Activated T-helper 1 cell treated with anti-CD3 and anti-CD28 coated beads, Interleukin-12 subunit alpha, Interleukin-12 subunit beta, Interleukin-2, Interleukin-4 antibody, amounts not matched to agents 30 ng/mL and 10 ng/mL and 1 ng/mL, durations not matched to agents 14 hours and 24 hours and 36 hours (primary cell): ENCODE data around the gene PTPRE. TPM values are rescaled to one million over a fixed set of nuclear protein-coding genes. Genes with fewer than 3 reads are reported as not detected.

Experiments used
- DNase-seq: peaks from one replicate; pipeline ENCODE4 v3.0.0; 2021; ENCODE audit warnings: low spot score
- H3K27ac Mint-ChIP-seq: one replicate; pipeline ENCODE4 v1.8.0; 2021; ENCODE audit warnings: mild to moderate bottlenecking, mixed read lengths
- H3K27me3 Mint-ChIP-seq: one replicate; pipeline ENCODE4 v1.8.0; 2022; ENCODE audit warnings: mild to moderate bottlenecking, moderate library complexity, mixed read lengths; ENCODE audit not compliant: insufficient read depth
- H3K36me3 Mint-ChIP-seq: one replicate; pipeline ENCODE4 v1.8.0; 2021; ENCODE audit warnings: low read depth, mixed read lengths
- H3K4me1 Mint-ChIP-seq: one replicate; pipeline ENCODE4 v1.8.0; 2021; ENCODE audit warnings: low read depth, mixed read lengths
- H3K4me3 Mint-ChIP-seq: one replicate; pipeline ENCODE4 v1.8.0; 2021; ENCODE audit warnings: mild to moderate bottlenecking, moderate library complexity, mixed read lengths
- H3K9me3 Mint-ChIP-seq: one replicate; pipeline ENCODE4 v1.8.0; 2021; ENCODE audit warnings: mixed read lengths
- intact Hi-C: fragments of 100-400 bp; cut with micrococcal nuclease; formaldehyde crosslinking; loops from one replicate; pipeline ENCODE4 v1.15.1; 2024
- total RNA-seq: library from RNA; stranded (reverse); gene quantifications from 2 replicates; pipeline ENCODE4 v1.2.3, GENCODE V29; 2022

The PTPRE gene, protein sequence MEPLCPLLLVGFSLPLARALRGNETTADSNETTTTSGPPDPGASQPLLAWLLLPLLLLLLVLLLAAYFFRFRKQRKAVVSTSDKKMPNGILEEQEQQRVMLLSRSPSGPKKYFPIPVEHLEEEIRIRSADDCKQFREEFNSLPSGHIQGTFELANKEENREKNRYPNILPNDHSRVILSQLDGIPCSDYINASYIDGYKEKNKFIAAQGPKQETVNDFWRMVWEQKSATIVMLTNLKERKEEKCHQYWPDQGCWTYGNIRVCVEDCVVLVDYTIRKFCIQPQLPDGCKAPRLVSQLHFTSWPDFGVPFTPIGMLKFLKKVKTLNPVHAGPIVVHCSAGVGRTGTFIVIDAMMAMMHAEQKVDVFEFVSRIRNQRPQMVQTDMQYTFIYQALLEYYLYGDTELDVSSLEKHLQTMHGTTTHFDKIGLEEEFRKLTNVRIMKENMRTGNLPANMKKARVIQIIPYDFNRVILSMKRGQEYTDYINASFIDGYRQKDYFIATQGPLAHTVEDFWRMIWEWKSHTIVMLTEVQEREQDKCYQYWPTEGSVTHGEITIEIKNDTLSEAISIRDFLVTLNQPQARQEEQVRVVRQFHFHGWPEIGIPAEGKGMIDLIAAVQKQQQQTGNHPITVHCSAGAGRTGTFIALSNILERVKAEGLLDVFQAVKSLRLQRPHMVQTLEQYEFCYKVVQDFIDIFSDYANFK
- total RNA-seq, result 40.8 and 41.8 TPM in 2 replicates

DNA sequence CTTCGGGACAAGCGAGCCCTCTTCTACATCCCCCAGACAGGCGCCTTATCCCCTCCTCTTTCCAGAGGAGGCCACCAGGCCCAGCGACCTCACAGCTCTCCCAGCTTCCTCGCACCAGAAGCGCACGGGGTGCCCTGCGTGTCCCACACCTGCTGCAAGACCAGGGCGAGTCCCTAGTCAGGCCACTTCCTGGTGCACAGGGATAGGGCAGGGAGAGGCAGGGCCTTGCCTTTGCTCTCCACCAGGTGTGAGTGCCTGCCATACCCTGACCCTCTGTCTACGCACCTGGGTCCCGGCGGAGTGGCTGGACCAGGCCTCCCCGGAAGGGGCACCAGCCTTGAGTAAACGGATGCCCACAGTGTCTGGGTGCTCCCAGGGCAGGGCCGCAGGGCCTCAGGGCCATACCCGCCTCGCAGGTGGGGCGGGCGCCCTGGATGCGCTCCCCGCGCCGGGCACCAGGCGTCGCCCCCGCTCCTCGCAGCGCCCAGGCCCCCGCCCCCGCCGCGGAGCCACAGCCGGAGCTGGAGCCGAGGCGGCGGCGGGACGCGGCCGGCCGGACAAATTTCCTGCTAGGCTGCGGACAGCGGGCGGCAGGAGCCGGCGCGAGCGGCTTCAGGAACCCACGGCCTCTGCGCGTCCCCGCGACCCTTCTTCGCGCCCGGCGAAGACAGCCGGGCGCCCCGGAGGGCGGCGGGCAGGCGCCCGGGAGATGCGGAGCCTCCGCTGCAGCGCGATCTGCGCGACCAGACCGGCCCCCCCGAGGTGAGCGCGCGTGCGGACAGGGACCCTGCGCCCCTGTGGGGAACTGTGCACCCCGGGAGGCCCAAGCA, at the start of gene PTPRE:
TSS of gene PTPRE (plus strand) at position 556 of the 830 bp plus-strand sequence. CDS start 133,779 bp downstream, outside the sequence.
- no peak within 1 kb of the TSS for H3K27ac Mint-ChIP-seq
- H3K4me3 Mint-ChIP-seq, result peak within 1 kb of the TSS; percentile 66
- no peaks in the 10 kb centered on the region for H3K36me3 Mint-ChIP-seq
- intact Hi-C loops, result loop anchor here (1.0 to 10.0 kb wide), 5 partner anchors 86 to 248 kb away; no protein-coding TSS in a partner anchor
- peak; percentile 66 for DNase-seq
- no peaks in the 10 kb centered on the region for H3K4me1 Mint-ChIP-seq
- no peaks in the 10 kb centered on the region for H3K9me3 Mint-ChIP-seq
- peaks cover 26% of the 10 kb centered on the region for H3K27me3 Mint-ChIP-seq

DNA sequence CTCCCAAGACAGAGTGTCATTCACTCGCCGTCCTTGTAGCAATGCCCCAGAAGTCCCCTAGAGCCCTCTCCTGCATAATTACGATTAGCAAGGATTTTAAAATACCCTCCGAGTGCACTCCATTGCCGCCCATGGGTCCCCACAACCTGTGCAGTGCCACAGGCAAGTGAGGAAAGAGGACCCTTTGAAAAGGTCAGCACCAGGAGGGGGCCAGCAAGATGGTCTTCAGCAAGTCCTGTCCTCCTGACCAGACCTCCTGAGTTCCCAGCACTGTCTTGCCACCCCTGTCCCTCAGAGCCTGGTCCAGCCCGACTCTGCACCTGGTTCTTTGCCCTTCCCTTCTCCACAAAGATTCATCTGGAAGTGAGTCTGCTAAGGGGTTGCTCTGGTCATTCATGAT, 46.3 kb upstream of the PTPRE start:
- Mint-ChIP-seq H3K4me3 (no peak overlapping the region), H3K36me3 (peaks cover 2% of the 10 kb centered on the region), H3K27me3 (no peaks in the 10 kb centered on the region), H3K9me3 (peaks cover 20% of the 10 kb centered on the region), H3K4me1 (no peaks in the 10 kb centered on the region), H3K27ac (no peak overlapping the region)
- DNase-seq, result no peak
- intact Hi-C loops, result no loop called here

DNA sequence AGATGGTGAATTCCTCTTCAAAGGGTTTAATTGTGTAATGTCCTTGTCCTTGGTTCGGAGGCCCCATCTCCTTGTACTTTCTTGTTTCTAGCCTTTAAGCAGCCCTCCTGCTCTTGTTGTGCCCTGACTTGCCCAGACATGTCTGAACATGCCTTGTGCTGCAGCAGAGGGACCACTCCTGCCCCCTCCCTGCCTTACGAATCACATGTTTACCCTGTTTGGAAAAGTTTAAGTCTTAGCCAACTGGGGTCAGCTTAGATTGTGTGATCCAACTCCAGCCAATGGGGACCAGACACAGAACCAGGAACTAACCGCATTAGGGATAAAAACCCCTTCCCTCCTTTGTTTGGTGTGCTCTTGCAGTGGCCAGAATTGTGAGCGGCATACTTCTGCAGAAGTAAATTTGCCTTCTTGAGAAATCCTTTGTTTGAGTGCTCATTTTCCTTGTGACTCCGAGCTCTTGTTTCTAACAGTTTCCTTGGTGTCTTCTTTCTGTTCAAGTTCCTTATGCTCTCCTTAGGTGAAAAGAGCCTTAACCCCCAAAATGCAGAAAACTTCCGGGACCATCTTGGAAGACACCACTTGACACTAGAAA, 43.6 kb upstream of the PTPRE start:
- H3K27me3 Mint-ChIP-seq, result peaks cover 14% of the 10 kb centered on the region
- no peak overlapping the region for H3K27ac Mint-ChIP-seq
- H3K9me3 Mint-ChIP-seq, result peaks cover 20% of the 10 kb centered on the region
- no peaks in the 10 kb centered on the region for H3K4me1 Mint-ChIP-seq
- DNase-seq, result no peak
- H3K4me3 Mint-ChIP-seq, result no peak overlapping the region
- peaks cover 2% of the 10 kb centered on the region for H3K36me3 Mint-ChIP-seq
- intact Hi-C loops, result no loop called here

DNA sequence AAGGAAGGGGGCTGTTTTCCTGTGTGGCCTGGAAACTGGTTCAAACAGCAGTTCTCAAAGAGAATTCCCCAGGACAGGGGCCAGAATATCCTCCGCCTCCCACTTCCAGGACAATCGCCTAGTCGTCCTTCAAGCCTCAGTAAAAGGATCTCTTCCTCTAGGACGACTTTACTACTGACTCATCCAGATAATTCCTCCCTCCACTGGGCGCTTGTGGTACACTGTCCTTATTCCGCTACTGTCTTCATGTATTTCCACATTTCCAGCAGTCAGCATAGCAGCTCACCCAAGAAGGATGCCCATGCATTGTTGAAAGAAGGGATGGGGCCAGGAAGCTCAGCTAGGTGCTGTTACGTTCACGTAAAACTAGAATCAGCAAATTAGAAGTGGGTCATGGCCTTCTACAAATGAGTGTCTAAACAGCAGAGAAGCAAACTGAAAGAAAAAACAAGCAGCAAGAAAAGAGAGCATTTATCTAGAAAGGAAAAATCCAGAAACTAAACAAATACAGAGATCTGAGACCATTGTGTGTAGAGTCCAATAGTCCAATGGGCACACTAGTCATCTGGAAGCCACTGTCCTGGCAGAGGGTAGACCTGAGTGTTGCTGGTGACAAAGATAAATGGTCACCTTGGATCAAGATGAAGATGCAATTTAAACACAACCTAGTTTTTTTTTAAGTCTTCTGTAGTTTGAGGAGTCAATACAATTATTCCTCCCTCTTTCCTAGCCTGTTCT, 40.5 kb upstream of the PTPRE start:
- H3K9me3 Mint-ChIP-seq, result peaks cover 16% of the 10 kb centered on the region
- H3K4me3 Mint-ChIP-seq, result no peak overlapping the region
- H3K27me3 Mint-ChIP-seq, result peaks cover 31% of the 10 kb centered on the region
- H3K36me3 Mint-ChIP-seq, result peaks cover 2% of the 10 kb centered on the region
- no peak for DNase-seq
- intact Hi-C loops, result no loop called here
- H3K27ac Mint-ChIP-seq, result no peak overlapping the region
- H3K4me1 Mint-ChIP-seq, result no peaks in the 10 kb centered on the region

DNA sequence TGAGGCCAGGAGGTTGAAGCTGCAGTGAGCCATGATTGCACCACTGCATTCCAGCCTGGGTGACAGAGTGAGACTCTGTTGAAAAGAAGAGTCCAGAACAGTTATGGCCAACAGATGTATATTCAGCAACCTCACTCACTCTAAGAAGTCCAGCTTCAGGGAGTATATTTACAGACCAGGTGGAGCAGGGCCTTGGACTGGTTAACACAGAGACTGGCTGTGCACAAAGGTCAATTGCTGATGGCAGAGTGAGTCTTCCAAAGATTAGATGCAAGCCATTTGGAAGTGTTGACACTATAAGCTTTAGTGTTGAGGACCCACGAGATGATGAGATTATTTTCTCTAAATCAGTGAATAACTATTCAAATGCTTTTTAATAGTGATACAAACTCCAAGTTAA, 39.1 kb upstream of the PTPRE start:
- no peak for DNase-seq

DNA sequence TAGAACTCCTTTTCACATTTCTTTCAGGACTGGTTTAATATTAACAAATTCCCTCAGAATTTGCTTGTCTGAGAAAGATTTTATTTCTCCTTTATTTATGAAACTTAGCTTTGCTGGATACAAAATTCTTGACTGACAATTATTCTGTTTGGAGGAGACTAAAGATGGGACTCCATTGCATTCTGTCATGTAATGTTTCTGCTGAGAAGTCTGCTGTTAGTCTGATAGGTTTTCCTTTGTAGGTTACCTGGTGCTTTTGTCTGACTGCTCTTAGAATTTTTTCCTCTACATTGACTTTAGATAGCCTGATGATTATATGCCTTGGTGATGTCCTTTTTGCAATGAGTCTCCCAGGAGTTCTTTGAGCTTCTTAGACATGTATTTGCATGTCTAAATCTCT, 37.6 kb upstream of the PTPRE start:
- Mint-ChIP-seq H3K9me3 (peaks cover 4% of the 10 kb centered on the region), H3K27ac (no peak overlapping the region), H3K36me3 (no peaks in the 10 kb centered on the region), H3K4me1 (no peaks in the 10 kb centered on the region), H3K27me3 (peaks cover 31% of the 10 kb centered on the region), H3K4me3 (no peak overlapping the region)
- intact Hi-C loops, result no loop called here
- no peak for DNase-seq

More for the DNA sequence above, 39.1 kb upstream of the PTPRE start:
- Mint-ChIP-seq H3K27me3 (peaks cover 31% of the 10 kb centered on the region), H3K36me3 (peaks cover 2% of the 10 kb centered on the region), H3K4me3 (no peak overlapping the region), H3K4me1 (no peaks in the 10 kb centered on the region), H3K27ac (no peak overlapping the region), H3K9me3 (peaks cover 16% of the 10 kb centered on the region)
- intact Hi-C loops, result no loop called here

DNA sequence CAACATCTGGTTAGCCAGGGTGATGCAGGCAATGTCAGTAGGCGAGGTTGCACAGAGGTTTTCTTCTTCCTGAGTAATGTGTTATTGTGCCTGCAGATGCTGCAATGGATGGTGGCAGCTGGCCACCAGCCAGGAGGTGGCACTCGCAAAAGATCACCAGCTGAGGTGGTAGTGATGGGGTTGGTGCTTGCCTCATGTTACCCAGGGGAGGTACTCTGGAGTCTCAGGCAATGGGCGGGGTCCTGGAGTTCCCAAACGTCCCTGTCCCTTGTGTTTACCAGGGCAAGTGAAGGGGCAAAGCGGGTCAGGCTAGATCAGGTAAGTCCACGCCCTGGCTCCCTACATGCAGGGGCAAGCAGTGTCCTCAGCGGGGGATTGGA, 35.3 kb upstream of the PTPRE start:
- Mint-ChIP-seq H3K27ac (no peak overlapping the region), H3K9me3 (no peaks in the 10 kb centered on the region), H3K4me1 (peaks cover under 1% of the 10 kb centered on the region), H3K4me3 (no peak overlapping the region), H3K27me3 (peaks cover 29% of the 10 kb centered on the region), H3K36me3 (no peaks in the 10 kb centered on the region)
- no peak for DNase-seq
- intact Hi-C loops, result no loop called here

DNA sequence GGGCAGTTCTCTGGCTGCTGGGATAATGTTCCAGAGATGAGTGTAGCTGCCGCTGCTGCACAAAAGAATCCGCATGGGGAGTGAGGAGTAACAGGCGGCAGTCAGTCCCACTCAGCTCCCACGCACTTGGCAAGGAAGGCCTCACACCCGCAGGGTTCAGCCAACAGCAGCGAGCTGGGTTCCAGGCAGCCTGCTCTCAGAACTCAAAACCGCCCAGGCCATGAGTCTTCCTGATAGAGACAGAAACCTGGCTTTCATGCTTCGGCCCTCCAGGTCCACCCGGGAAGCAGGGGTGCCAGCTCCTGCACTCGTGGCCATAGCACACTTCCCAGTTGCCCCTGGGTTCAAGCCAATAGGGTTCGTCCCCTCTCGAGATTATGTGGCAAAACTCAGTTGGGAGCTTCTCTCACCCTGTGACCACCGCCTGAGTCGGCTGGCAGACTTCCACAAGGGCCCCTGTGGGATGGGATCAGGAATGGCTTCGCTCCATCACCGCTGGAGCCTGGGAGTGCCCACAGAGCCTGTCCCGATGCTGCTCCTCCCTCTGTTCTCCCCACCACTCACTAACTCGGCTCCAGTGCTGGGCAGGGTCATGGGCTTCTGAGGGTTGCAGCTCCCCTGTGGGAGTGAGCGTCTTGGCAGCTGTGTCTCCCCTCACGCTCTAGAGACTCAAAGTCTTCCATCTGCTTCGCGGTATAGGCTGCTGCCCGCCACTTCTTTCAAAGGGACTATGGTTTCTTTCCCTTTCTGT, 34.7 kb upstream of the PTPRE start:
- H3K27ac Mint-ChIP-seq, result no peak overlapping the region
- no peaks in the 10 kb centered on the region for H3K9me3 Mint-ChIP-seq
- no peaks in the 10 kb centered on the region for H3K36me3 Mint-ChIP-seq
- DNase-seq, result no peak
- intact Hi-C loops, result no loop called here
- H3K4me3 Mint-ChIP-seq, result no peak overlapping the region
- peaks cover 6% of the 10 kb centered on the region for H3K4me1 Mint-ChIP-seq
- peaks cover 26% of the 10 kb centered on the region for H3K27me3 Mint-ChIP-seq

DNA sequence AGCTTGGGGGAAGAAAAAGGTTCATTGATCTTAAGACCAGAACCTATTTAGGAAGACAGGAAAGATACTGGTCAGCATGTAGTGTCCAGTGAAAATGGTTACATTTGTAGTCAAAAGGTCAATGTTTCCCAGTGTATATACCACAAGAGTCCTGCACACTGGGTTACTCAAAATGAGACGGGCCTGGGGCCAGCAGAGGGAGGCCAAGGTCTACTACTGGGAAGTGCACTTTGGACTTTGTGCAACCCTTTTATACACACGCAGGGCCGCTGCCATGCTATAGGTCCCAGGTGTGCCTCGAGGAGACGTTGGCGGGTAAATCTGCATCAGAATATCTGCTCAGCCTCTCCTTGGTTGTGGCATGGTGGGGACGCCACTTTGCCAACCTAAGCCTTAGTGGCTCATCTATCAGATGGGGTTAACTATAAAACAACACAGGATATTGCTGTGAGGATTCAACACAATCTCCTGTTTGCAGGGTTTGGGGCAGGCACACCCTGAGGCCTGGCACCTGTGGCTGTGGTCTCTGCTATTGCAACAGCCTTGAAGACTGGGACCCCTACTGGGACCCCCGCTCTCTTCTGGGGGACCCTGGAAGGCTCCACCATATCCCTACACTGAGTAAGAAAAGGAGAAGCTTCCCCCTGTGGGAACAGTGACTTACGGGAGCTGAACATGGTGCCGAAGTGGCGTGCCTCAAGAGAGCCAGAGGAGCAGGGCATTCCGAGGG, 33.9 kb upstream of the PTPRE start:
- no peak for DNase-seq

DNA sequence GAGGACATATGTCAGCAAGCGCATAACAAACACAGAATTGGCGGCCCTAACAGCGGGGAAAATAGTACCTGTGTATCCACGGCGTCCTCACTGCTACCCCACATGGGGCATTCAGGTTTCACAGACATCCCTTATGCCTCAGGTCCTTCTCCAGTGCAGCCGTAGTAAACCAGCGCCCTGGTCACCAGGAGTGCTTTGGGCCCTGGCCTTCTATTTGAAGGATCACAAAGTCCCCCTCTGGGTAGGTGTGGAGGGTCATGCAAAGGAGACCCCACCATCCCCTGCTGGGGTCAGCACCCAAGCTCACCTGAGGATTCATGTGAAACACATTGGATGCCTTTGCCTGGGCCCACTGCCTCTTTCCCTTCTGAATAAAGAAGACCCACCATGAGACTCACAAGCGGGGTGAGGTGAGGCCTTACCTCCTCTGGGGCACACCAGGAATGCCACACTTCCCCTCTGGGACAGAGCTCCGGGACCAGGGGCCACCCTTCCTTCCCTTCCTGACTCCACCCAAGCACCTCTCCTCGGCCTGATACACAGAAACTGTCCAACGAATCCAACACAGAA, 32.9 kb upstream of the PTPRE start:
- H3K4me1 Mint-ChIP-seq, result peaks cover 23% of the 10 kb centered on the region
- H3K36me3 Mint-ChIP-seq, result no peaks in the 10 kb centered on the region
- peaks cover 14% of the 10 kb centered on the region for H3K27me3 Mint-ChIP-seq
- intact Hi-C loops, result no loop called here
- no peaks in the 10 kb centered on the region for H3K9me3 Mint-ChIP-seq
- H3K4me3 Mint-ChIP-seq, result no peak overlapping the region
- no peak overlapping the region for H3K27ac Mint-ChIP-seq
- no peak for DNase-seq

More for the DNA sequence above, 33.9 kb upstream of the PTPRE start:
- Mint-ChIP-seq H3K36me3 (no peaks in the 10 kb centered on the region), H3K4me1 (peaks cover 14% of the 10 kb centered on the region), H3K27ac (no peak overlapping the region), H3K9me3 (no peaks in the 10 kb centered on the region), H3K4me3 (no peak overlapping the region), H3K27me3 (peaks cover 22% of the 10 kb centered on the region)
- intact Hi-C loops, result no loop called here
